MM.1S (cell line): ENCODE measurements around the gene BMERB1.

Experiments
- CTCF ChIP-seq: fragments of 300-600 bp; sonication (generic); IDR thresholded peaks from 2 replicates; pipeline ENCODE4 v1.5.1; 2016; ENCODE audit warnings: antibody characterized with exemption, low read length, mixed read lengths
- EZH2 ChIP-seq: fragments of 300-600 bp; sonication (generic); optimal IDR thresholded peaks from 2 replicates; pipeline ENCODE3; 2017; ENCODE audit warnings: low read depth, mild to moderate bottlenecking, antibody characterized with exemption, low read length, mixed read lengths
- EZH2phosphoT487 ChIP-seq: fragments of 300-600 bp; sonication (generic); IDR thresholded peaks from 2 replicates; pipeline ENCODE4 v1.6.1; 2018; ENCODE audit warnings: antibody characterized with exemption, low read length

- TF ChIP-seq CTCF = no peak
- TF ChIP-seq EZH2 = no peak
- TF ChIP-seq EZH2phosphoT487 = no peak
These were observed 95.3 kb downstream of the BMERB1 start for GRCh38 chr16:15529673-15530072.
